HEK293 (cell line): ENCODE data around the gene KRTAP6-2.

Experiments used
- CTCF ChIA-PET: fragments of 350-600 bp; formaldehyde crosslinking; extraction: SDS; loops from one replicate; lab custom pipeline; 2021; ENCODE audit warnings: antibody characterized with exemption; lab: Yijun Ruan, JAX
- POLR2A ChIA-PET: fragments of 300-600 bp; formaldehyde crosslinking; extraction: SDS; loops from one replicate; lab custom pipeline; 2020; ENCODE audit warnings: antibody characterized with exemption, inconsistent platforms; lab: Yijun Ruan, JAX
- H3K27ac ChIP-seq: fragments of 200-500 bp; sonication (Bioruptor generic); 2 replicates; pipeline ENCODE4 v1.5.1; 2014; ENCODE audit warnings: low read depth, low read length, control low read depth, inconsistent platforms; ENCODE audit errors: extremely low read depth
- H3K36me3 ChIP-seq, 2 experiments: fragments of 200-500 bp in 1 of 2; sonication (Bioruptor generic) in 1 of 2; 1 replicate in 1 of 2; 2 replicates in 1 of 2; pipeline ENCODE4 v1.5.1; 2014 to 2017; ENCODE audit warnings: inconsistent platforms in 2 of 2, low read length in 2 of 2; ENCODE audit not compliant: control insufficient read depth in 2 of 2, insufficient read depth in 1 of 2
- H3K4me1 ChIP-seq: fragments of 200-500 bp; sonication (Bioruptor generic); 2 replicates; pipeline ENCODE4 v1.5.1; 2014; ENCODE audit warnings: mild to moderate bottlenecking, low read length, inconsistent platforms; ENCODE audit not compliant: control insufficient read depth, insufficient read depth
- H3K4me3 ChIP-seq: 2 replicates; pipeline ENCODE4 v1.5.1; 2011; ENCODE audit warnings: low read depth, mild to moderate bottlenecking, control low read depth, low read length, moderate library complexity
- H3K9me3 ChIP-seq: fragments of 200-500 bp; sonication (Bioruptor generic); 2 replicates; pipeline ENCODE4 v1.5.1; 2014; ENCODE audit warnings: low read depth, low read length, inconsistent platforms; ENCODE audit not compliant: control insufficient read depth, insufficient read depth
- BCL11A ChIP-seq: fragments of 450-650 bp; formaldehyde crosslinking; IDR thresholded peaks from 2 replicates; pipeline ENCODE4 v1.5.1; 2016; ENCODE audit warnings: low read depth, missing biosample characterization, missing genetic modification characterization
- HOXA7 ChIP-seq: sonication (generic); formaldehyde crosslinking; IDR thresholded peaks from 2 replicates; pipeline ENCODE4 v1.8.1; 2022; ENCODE audit warnings: missing genetic modification reagents, borderline replicate concordance
- KLF7 ChIP-seq: fragments of 450-650 bp; formaldehyde crosslinking; IDR thresholded peaks from 2 replicates; pipeline ENCODE4 v1.5.1; 2016; ENCODE audit warnings: missing biosample characterization, missing genetic modification characterization, borderline replicate concordance
- PRDM1 ChIP-seq: fragments of 450-650 bp; formaldehyde crosslinking; IDR thresholded peaks from 2 replicates; pipeline ENCODE4; 2016; ENCODE audit warnings: missing biosample characterization, missing genetic modification characterization
- PRDM10 ChIP-seq: fragments of 450-650 bp; formaldehyde crosslinking; IDR thresholded peaks from 2 replicates; pipeline ENCODE4 v1.5.1; 2016; ENCODE audit warnings: missing biosample characterization, missing genetic modification characterization
- SCRT1 ChIP-seq: fragments of 450-650 bp; formaldehyde crosslinking; IDR thresholded peaks from 2 replicates; pipeline ENCODE4 v1.5.1; 2016; ENCODE audit warnings: missing biosample characterization, missing genetic modification characterization, borderline replicate concordance
- TRIM28 ChIP-seq: IDR thresholded peaks from 2 replicates; pipeline ENCODE4 v1.6.1; 2011; ENCODE audit warnings: low read length, control low read depth, borderline replicate concordance
- WT1 ChIP-seq: fragments of 450-650 bp; formaldehyde crosslinking; IDR thresholded peaks from 2 replicates; pipeline ENCODE4 v1.5.1; 2016; ENCODE audit warnings: missing biosample characterization, missing genetic modification characterization
- ZNF121 ChIP-seq: fragments of 450-650 bp; formaldehyde crosslinking; IDR thresholded peaks from 2 replicates; pipeline ENCODE4 v1.5.1; 2016; ENCODE audit warnings: missing biosample characterization, missing genetic modification characterization
- ZNF148 ChIP-seq: fragments of 450-650 bp; formaldehyde crosslinking; IDR thresholded peaks from 2 replicates; pipeline ENCODE4 v1.5.0; 2017; ENCODE audit warnings: missing biosample characterization, missing genetic modification characterization, borderline replicate concordance
- ZNF354C ChIP-seq: fragments of 450-650 bp; formaldehyde crosslinking; IDR thresholded peaks from 2 replicates; pipeline ENCODE4 v1.5.1; 2016; ENCODE audit warnings: missing biosample characterization, missing genetic modification characterization, low read depth, borderline replicate concordance
- ZNF391 ChIP-seq: fragments of 450-650 bp; formaldehyde crosslinking; IDR thresholded peaks from 2 replicates; pipeline ENCODE4 v1.5.1; 2016; ENCODE audit warnings: low read depth, missing biosample characterization, missing genetic modification characterization, borderline replicate concordance
- ZNF416 ChIP-seq: fragments of 450-650 bp; formaldehyde crosslinking; IDR thresholded peaks from 2 replicates; pipeline ENCODE4 v1.5.1; 2016; ENCODE audit warnings: missing biosample characterization, missing genetic modification characterization
- ZNF501 ChIP-seq: fragments of 450-650 bp; formaldehyde crosslinking; IDR thresholded peaks from 2 replicates; pipeline ENCODE4 v1.5.1; 2016; ENCODE audit warnings: missing biosample characterization, missing genetic modification characterization
- ZNF549 ChIP-seq: fragments of 450-650 bp; IDR thresholded peaks from 2 replicates; pipeline ENCODE4 v1.5.1; 2018; ENCODE audit warnings: missing biosample characterization, missing genetic modification characterization, mild to moderate bottlenecking, inconsistent platforms, moderate library complexity
- ZNF555 ChIP-seq: fragments of 450-650 bp; formaldehyde crosslinking; conservative IDR thresholded peaks from 2 replicates; pipeline ENCODE4 v1.5.1; 2017; ENCODE audit warnings: missing biosample characterization, mild to moderate bottlenecking, missing genetic modification characterization, inconsistent platforms
- ZNF837 ChIP-seq: fragments of 450-650 bp; formaldehyde crosslinking; IDR thresholded peaks from 2 replicates; pipeline ENCODE4 v1.5.1; 2016; ENCODE audit warnings: missing biosample characterization, missing genetic modification characterization
- ZSCAN30 ChIP-seq: fragments of 450-650 bp; IDR thresholded peaks from 2 replicates; pipeline ENCODE4 v1.5.1; 2018; ENCODE audit warnings: missing biosample characterization, mild to moderate bottlenecking, missing genetic modification characterization, moderate library complexity
- TF ChIP-seq, protein P1 (sequence below): fragments of 450-650 bp; formaldehyde crosslinking; IDR thresholded peaks from 2 replicates; pipeline ENCODE4 v1.5.1; 2016; ENCODE audit warnings: missing biosample characterization, missing genetic modification characterization, borderline replicate concordance

Gene KRTAP6-2

GRCh38 chr21:30629200-30629599, 30.5 kb upstream of the KRTAP6-2 start:
- no peaks in the 10 kb centered on the region for H3K4me1 ChIP-seq
- TF ChIP-seq SCRT1 (no peak), ZSCAN30 (tag by site-specific recombination) (no peak), ZNF501 (tag by site-specific recombination) (no peak), ZNF354C (tag by site-specific recombination) (no peak), ZNF549 (no peak), WT1 (tag by site-specific recombination) (no peak), HOXA7 (CRISPR knock-in tag) (no peak), ZNF416 (tag by site-specific recombination) (no peak), KLF7 (tag by site-specific recombination) (no peak), ZNF391 (tag by site-specific recombination) (no peak), PRDM10 (tag by site-specific recombination) (no peak), TRIM28 (no peak), ZNF148 (no peak), ZNF555 (tag by site-specific recombination) (no peak), ZNF837 (no peak), PRDM1 (tag by site-specific recombination) (no peak), BCL11A (tag by site-specific recombination) (no peak), ZNF121 (no peak)
- TF ChIP-seq, protein P1, sequence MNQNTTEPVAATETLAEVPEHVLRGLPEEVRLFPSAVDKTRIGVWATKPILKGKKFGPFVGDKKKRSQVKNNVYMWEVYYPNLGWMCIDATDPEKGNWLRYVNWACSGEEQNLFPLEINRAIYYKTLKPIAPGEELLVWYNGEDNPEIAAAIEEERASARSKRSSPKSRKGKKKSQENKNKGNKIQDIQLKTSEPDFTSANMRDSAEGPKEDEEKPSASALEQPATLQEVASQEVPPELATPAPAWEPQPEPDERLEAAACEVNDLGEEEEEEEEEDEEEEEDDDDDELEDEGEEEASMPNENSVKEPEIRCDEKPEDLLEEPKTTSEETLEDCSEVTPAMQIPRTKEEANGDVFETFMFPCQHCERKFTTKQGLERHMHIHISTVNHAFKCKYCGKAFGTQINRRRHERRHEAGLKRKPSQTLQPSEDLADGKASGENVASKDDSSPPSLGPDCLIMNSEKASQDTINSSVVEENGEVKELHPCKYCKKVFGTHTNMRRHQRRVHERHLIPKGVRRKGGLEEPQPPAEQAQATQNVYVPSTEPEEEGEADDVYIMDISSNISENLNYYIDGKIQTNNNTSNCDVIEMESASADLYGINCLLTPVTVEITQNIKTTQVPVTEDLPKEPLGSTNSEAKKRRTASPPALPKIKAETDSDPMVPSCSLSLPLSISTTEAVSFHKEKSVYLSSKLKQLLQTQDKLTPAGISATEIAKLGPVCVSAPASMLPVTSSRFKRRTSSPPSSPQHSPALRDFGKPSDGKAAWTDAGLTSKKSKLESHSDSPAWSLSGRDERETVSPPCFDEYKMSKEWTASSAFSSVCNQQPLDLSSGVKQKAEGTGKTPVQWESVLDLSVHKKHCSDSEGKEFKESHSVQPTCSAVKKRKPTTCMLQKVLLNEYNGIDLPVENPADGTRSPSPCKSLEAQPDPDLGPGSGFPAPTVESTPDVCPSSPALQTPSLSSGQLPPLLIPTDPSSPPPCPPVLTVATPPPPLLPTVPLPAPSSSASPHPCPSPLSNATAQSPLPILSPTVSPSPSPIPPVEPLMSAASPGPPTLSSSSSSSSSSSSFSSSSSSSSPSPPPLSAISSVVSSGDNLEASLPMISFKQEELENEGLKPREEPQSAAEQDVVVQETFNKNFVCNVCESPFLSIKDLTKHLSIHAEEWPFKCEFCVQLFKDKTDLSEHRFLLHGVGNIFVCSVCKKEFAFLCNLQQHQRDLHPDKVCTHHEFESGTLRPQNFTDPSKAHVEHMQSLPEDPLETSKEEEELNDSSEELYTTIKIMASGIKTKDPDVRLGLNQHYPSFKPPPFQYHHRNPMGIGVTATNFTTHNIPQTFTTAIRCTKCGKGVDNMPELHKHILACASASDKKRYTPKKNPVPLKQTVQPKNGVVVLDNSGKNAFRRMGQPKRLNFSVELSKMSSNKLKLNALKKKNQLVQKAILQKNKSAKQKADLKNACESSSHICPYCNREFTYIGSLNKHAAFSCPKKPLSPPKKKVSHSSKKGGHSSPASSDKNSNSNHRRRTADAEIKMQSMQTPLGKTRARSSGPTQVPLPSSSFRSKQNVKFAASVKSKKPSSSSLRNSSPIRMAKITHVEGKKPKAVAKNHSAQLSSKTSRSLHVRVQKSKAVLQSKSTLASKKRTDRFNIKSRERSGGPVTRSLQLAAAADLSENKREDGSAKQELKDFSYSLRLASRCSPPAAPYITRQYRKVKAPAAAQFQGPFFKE (tag by site-specific recombination), result no peak
- TF ChIP-seq, all 188 proteins: peak for 0
- CTCF ChIA-PET, result no interaction called here
- no peaks in the 10 kb centered on the region for H3K36me3 ChIP-seq
- no peak overlapping the region for H3K27ac ChIP-seq
- H3K9me3 ChIP-seq, result no peaks in the 10 kb centered on the region
- H3K4me3 ChIP-seq, result no peak overlapping the region
- POLR2A ChIA-PET, result no interaction called here
